Measurements from ENCODE around the gene SNAI1. TPM values are rescaled to one million over a fixed set of nuclear protein-coding genes. Genes with fewer than 3 reads are reported as not detected.
"Not testable (repeated sequence)": the region's sequence is repeated elsewhere in the genome, so short reads cannot be mapped to it uniquely, and the experiment has no call there.

The SNAI1 gene
- total RNA-seq, 4 donors from 2014 or later: 0.56 to 4.1 (median 1.4) TPM

DNA sequence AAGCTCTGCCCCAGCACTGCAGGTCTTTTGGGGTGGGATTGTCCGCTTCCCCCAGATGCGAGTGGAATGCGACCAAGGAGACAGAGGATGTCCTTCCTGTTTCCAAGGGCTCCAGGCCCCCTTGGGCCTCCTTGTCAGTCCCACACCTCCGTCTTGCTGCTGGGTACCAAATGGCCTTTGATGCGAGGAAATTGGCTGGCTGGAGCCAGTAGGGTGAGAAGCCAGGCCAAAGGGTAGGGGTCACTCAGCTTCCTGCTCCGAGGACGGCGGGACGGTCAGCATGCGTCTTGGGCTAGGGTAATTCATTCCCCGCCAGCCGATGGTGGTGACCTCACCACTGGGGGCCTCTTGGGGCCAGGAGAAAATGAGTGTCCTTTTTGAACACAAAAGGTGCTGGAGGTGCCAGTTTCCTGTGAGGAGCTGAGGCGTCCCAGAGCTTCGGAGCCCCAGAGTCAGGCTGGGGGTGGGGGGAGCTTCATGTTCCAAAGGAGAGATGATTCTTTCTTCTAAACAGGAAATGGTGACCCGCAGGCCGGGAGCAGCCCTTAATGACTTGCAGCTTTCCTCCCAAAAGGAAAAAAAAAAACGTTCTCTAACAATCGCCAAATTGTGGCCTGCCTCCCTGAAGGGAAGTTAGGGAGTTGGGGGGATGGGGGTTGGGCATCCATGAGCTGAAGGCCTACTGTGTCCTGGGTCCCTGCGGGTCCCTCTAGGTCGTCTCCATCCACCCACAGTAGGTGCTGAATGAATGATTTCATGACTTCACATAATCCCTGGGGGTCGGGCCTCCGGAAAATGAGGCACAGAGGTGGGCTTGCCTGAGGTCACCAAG, 6.7 kb downstream of the SNAI1 start:
- peak; percentile 84 to 89 for DNase-seq (ENCODE audit: low spot score in 2 of 2)
- H3K36me3 ChIP-seq: no peaks in the 10 kb centered on the region
- H3K27ac ChIP-seq: peak overlapping the region; percentile 84
- H3K4me3 ChIP-seq: no peak overlapping the region
- TF ChIP-seq POLR2AphosphoS5 (IDR thresholded peaks at IDR 0.05): no peak
- no peak for TF ChIP-seq EP300 (IDR thresholded peaks at IDR 0.05)
- no peak for TF ChIP-seq POLR2A (IDR thresholded peaks at IDR 0.05)
- TF ChIP-seq, protein P1, sequence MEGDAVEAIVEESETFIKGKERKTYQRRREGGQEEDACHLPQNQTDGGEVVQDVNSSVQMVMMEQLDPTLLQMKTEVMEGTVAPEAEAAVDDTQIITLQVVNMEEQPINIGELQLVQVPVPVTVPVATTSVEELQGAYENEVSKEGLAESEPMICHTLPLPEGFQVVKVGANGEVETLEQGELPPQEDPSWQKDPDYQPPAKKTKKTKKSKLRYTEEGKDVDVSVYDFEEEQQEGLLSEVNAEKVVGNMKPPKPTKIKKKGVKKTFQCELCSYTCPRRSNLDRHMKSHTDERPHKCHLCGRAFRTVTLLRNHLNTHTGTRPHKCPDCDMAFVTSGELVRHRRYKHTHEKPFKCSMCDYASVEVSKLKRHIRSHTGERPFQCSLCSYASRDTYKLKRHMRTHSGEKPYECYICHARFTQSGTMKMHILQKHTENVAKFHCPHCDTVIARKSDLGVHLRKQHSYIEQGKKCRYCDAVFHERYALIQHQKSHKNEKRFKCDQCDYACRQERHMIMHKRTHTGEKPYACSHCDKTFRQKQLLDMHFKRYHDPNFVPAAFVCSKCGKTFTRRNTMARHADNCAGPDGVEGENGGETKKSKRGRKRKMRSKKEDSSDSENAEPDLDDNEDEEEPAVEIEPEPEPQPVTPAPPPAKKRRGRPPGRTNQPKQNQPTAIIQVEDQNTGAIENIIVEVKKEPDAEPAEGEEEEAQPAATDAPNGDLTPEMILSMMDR (IDR thresholded peaks at IDR 0.05): no peak
- 26% methylated on average over 19 of the region's 22 CpGs for WGBS
- peaks cover 38% of the 10 kb centered on the region for H3K4me1 ChIP-seq
- no peaks in the 10 kb centered on the region for H3K9me3 ChIP-seq
- H3K27me3 ChIP-seq: no peaks in the 10 kb centered on the region

DNA sequence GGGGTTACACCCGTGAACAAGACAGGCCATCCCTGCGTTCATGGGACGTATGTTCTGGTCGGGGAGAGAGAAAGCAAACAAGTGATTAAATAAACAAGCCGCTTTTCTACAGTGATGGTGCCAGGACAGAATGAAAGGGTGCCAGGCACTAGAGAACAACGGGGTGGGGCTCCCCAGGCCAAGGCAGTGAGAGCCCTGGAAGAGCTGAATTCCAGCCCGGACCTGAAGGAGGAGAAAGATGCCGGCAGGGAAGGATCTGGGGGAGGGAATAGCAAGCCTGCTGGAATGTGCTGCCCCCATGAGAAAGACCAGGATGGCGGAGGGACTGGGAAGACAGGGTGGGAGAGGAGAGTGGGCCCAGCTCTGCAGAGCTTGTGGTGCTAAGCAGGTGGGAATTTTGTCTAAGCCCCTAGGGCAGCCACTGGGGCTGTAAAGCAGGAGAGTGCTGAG, 7.5 kb downstream of the SNAI1 start:
- no peaks in the 10 kb centered on the region for H3K9me3 ChIP-seq
- no peaks in the 10 kb centered on the region for H3K36me3 ChIP-seq
- peaks cover 35% of the 10 kb centered on the region for H3K4me1 ChIP-seq
- no peak overlapping the region for H3K4me3 ChIP-seq
- H3K27ac ChIP-seq: peak overlapping the region; percentile 84
- WGBS: 23% methylated on average over 9 of the region's 9 CpGs
- no peak for DNase-seq (ENCODE audit: low spot score in 2 of 2)
- TF ChIP-seq EP300 (IDR thresholded peaks at IDR 0.05) (no peak), POLR2A (IDR thresholded peaks at IDR 0.05) (no peak), POLR2AphosphoS5 (IDR thresholded peaks at IDR 0.05) (no peak)
- TF ChIP-seq, protein P1 (IDR thresholded peaks at IDR 0.05): no peak
- no peaks in the 10 kb centered on the region for H3K27me3 ChIP-seq

DNA sequence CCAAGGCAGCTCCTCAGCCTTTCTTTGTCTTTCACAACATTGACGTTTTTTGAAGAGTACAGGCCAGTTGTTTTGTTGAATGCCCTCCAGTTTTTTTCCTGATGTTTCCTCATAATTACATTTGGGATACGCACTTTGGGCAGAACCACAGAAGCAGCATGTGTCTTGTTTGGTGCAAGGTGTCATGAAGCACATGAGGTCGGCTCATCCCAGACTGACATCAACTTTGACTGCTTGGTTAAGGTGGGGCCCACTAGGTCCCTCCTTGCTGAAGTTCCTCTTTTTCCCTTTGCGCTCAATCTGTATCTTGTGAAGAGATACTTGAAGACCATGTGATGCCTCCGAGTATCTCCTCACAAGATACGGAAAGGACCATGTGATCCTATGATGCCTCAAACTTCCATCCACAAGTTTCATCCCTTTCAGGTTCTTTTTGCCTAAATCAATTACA, 10.5 kb downstream of the SNAI1 start:
- TF ChIP-seq POLR2AphosphoS5 (IDR thresholded peaks at IDR 0.05) (peak in 1 of 3 donors; percentile 39), EP300 (IDR thresholded peaks at IDR 0.05) (no peak)
- Histone ChIP-seq H3K27me3 (no peaks in the 10 kb centered on the region), H3K36me3 (no peaks in the 10 kb centered on the region), H3K9me3 (no peaks in the 10 kb centered on the region), H3K4me3 (no peak overlapping the region), H3K4me1 (peaks cover 24% of the 10 kb centered on the region), H3K27ac (no peak overlapping the region)
- 49% methylated on average over 6 of the region's 6 CpGs for WGBS
- no peak for DNase-seq (ENCODE audit: low spot score in 2 of 2)

DNA sequence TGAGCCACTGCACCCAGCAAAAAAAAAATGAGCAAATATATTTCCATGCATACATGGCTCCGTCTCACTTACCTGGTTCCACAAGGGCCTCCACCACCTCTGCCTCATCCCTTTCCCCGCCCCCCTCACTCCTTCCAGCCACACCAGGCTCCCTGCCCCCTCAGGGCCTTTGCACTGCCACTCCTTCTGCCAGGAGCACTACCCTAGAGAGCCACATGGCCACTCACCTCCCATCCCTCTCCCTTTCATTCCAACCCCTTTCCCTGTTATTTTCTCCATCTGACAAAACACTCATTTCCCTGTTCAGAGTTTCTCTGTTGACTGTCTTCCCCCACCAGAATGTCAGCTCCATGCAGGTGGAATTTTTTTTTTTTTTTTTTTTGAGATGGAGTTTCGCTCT, 12.8 kb downstream of the SNAI1 start:
- no peaks in the 10 kb centered on the region for H3K9me3 ChIP-seq
- peaks cover 6% of the 10 kb centered on the region for H3K4me1 ChIP-seq
- no peaks in the 10 kb centered on the region for H3K27me3 ChIP-seq
- WGBS: 86% methylated on average over 3 of the region's 3 CpGs
- H3K4me3 ChIP-seq: no peak overlapping the region
- H3K27ac ChIP-seq: no peak overlapping the region
- TF ChIP-seq EP300 (IDR thresholded peaks at IDR 0.05) (no peak), POLR2AphosphoS5 (IDR thresholded peaks at IDR 0.05) (no peak), POLR2A (IDR thresholded peaks at IDR 0.05) (no peak)
- TF ChIP-seq, protein P1 (IDR thresholded peaks at IDR 0.05): no peak
- DNase-seq (ENCODE audit: low spot score in 2 of 2): no peak
- H3K36me3 ChIP-seq: no peaks in the 10 kb centered on the region

DNA sequence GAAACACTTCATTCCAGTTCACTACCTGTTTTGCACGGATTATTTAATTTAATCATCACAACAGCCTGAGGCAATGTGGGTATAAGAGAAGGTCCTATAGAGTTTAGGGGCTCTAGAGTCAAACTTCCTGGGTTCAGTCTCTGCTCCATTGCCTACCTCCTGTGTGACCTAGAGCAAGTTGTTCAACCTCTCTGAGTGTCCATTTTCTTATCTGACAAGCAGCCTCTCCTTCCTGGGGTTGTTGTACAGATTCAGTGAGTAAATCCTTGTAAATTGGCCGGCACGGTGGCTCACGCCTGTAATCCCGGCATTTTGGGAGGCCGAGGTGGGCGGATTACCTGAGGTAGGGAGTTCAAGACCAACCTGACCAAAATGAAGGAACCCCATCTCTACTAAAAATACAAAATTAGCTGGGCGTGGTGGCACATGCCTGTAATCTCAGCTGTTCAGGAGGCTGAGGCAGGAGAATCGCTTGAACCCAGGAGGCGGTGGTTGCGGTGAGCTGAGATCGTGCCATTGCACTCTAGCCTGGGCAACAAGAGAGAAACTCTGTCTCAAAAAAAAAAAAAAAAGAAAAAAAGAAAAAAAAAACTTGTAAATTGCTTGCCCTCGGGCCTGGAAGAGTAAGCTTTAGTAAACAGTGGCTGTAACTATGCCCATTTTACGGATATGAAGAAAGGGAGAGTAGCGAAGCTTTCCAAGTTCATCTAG, 15.9 kb downstream of the SNAI1 start:
- DNase-seq (ENCODE audit: low spot score in 2 of 2); H3K27me3 ChIP-seq; H3K27ac ChIP-seq; H3K36me3 ChIP-seq; H3K4me3 ChIP-seq; H3K4me1 ChIP-seq; H3K9me3 ChIP-seq: not testable (repeated sequence)
- WGBS: 83% methylated on average over 15 of the region's 15 CpGs

DNA sequence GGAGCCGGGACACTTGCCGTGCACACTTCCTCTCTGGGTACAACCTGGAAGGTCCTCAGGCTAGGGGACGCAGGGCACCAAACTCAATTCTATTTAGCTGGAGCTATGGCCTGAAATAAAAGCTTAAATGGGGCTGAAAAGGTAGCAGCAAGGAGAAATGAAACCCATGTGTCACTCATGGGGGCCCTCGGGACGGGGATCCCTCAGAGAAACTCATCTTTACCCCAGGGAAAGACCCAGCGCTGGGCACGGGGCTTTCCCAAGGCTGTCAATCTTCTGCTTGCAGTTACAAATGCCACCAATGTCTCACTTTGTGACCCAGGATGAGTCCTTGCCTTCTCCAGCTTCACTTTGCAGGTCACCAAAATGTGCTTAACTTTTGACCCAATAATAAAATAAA, 16.5 kb downstream of the SNAI1 start:
- DNase-seq (ENCODE audit: low spot score in 2 of 2): no peak
- H3K4me3 ChIP-seq: no peak overlapping the region
- WGBS: 72% methylated on average over 7 of the region's 7 CpGs
- no peak overlapping the region for H3K27ac ChIP-seq
- H3K4me1 ChIP-seq: no peaks in the 10 kb centered on the region
- no peaks in the 10 kb centered on the region for H3K27me3 ChIP-seq
- TF ChIP-seq EP300 (IDR thresholded peaks at IDR 0.05) (no peak), POLR2AphosphoS5 (IDR thresholded peaks at IDR 0.05) (no peak), POLR2A (IDR thresholded peaks at IDR 0.05) (no peak)
- TF ChIP-seq, protein P1 (IDR thresholded peaks at IDR 0.05): no peak
- no peaks in the 10 kb centered on the region for H3K9me3 ChIP-seq
- H3K36me3 ChIP-seq: no peaks in the 10 kb centered on the region

DNA sequence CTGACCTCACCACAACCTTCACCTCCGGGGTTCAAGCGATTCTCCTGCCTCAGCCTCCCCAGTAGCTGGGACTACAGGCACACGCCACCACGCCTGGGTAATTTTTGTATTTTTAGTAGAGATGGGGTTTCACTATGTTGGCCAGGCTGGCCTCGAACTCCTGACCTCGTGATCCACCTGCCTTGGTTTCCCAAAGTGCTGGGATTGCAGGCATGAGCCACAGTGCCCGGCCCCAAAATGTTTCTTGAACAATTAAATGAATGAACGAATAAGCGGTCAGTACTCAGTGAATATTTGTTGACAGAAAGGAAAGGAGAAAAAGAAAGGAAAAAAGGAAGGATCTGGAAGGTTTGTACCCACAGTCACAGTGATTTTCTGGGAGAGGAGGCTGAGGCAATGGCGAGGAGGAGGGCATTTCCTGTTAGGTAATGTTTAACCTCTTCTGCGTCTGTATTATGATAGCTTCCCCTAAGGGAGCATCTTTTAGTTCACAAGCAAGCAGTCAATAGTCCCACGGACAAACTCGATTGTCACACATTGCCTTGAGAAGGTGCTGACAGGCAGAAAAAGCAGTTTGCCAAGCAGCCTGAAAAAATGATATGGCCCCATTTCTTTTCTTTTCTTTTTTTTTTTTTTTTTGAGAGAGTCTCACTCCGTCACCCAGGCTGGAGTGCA, 17.9 kb downstream of the SNAI1 start:
- WGBS: 78% methylated on average over 14 of the region's 14 CpGs
- H3K27ac ChIP-seq; H3K4me1 ChIP-seq; H3K9me3 ChIP-seq; H3K4me3 ChIP-seq; DNase-seq (ENCODE audit: low spot score in 2 of 2); H3K36me3 ChIP-seq; H3K27me3 ChIP-seq: not testable (repeated sequence)

All from suprapubic skin (tissue), 4 donors.